Measurements from ENCODE around the gene MYH13. TPM values are rescaled to one million over a fixed set of nuclear protein-coding genes. Genes with fewer than 3 reads are reported as not detected.
"Not testable (repeated sequence)": the region's sequence is repeated elsewhere in the genome, so short reads cannot be mapped to it uniquely, and the experiment has no call there.

Gene MYH13
- total RNA-seq, 1 donor from 2014 or later = not detected

DNA sequence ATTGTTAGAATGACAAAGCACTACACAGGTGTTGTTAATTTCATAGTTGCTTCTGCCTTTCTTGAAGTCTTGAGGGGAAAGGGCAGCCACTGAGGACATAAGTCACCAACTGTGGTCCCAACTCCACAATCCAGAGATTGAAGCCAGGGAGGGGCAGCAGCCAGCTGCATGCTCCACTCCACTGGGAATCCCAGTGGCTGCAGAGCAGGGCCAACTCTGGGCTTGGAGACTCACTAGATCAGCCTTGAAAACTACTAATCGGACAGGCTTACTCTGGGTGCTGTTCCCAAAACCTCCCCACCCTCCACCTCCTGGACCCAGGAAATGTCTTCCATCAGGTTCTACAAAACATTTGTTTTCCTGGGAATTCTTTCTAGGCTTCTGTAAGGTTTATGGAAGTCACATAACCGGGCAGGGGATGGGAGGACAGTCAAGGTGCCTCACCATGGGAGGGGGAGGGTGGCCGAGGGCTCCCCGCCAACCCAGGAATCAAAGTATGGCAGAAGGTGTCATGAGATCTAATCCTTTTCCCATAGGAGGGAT, 68.0 kb downstream of the MYH13 start:
- Mint-ChIP-seq H3K36me3 (no peaks in the 10 kb centered on the region), H3K9me3 (no peaks in the 10 kb centered on the region), H3K27me3 (peaks cover 12% of the 10 kb centered on the region), H3K4me1 (ENCODE audit: unreplicated experiment) (peaks cover 4% of the 10 kb centered on the region), H3K27ac (no peak overlapping the region), H3K4me3 (no peak overlapping the region)
- DNase-seq (ENCODE audit: extremely low spot score, unreplicated experiment) = no peak
- TF ChIP-seq, protein P1, sequence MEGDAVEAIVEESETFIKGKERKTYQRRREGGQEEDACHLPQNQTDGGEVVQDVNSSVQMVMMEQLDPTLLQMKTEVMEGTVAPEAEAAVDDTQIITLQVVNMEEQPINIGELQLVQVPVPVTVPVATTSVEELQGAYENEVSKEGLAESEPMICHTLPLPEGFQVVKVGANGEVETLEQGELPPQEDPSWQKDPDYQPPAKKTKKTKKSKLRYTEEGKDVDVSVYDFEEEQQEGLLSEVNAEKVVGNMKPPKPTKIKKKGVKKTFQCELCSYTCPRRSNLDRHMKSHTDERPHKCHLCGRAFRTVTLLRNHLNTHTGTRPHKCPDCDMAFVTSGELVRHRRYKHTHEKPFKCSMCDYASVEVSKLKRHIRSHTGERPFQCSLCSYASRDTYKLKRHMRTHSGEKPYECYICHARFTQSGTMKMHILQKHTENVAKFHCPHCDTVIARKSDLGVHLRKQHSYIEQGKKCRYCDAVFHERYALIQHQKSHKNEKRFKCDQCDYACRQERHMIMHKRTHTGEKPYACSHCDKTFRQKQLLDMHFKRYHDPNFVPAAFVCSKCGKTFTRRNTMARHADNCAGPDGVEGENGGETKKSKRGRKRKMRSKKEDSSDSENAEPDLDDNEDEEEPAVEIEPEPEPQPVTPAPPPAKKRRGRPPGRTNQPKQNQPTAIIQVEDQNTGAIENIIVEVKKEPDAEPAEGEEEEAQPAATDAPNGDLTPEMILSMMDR (conservative IDR thresholded peaks at IDR 0.05) = no peak

DNA sequence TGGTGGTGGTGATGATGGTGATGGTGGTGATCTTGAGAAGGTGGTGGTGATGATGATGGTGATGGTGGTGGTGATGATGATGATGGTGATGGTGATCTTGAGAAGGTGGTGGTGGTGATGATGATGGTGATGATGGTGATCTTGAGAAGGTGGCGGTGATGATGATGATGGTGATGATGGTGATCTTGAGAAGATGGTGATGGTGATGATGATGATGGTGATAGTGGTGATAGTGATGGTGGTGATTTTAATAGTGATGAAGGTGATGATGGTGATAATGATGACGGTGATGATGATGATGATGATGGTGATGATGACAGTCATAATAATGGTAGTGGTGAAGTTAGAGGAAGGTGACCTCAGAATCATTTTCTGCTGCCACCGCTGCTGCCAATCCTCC, 75.1 kb downstream of the MYH13 start:
- Mint-ChIP-seq H3K27me3 (no peaks in the 10 kb centered on the region), H3K4me1 (ENCODE audit: unreplicated experiment) (no peaks in the 10 kb centered on the region), H3K36me3 (no peaks in the 10 kb centered on the region), H3K27ac (no peak overlapping the region), H3K4me3 (no peak overlapping the region), H3K9me3 (no peaks in the 10 kb centered on the region)
- DNase-seq (ENCODE audit: extremely low spot score, unreplicated experiment) = no peak
- TF ChIP-seq, protein P1 (conservative IDR thresholded peaks at IDR 0.05) = no peak

DNA sequence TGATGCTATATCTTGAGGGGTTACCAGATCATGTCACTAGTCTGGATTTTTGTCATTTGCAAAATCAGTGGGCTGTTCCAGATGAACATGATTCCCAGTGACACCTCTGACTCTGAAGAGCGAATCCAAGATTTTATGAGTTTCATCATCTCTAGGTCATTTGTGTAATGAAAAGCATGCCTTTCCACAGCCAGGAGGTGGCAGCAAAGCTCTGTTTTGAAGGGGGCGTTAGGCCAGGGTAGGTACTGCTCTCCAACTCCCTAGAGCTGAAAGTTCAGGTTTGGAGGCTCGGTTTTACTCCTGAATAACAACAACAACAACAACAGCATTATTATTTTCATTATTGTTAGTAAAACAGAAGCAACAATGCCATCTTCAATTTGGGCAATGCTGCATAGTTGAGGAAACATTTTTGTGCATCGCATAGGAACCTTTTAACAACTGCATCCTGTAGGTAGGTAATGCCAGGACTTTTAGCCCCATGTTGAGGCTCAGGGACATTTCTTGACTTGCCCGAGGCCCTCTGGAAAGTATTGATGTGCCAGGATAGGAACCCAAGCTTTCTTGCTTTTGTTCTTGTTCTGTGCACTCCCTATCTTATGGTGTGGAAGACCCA, 77.0 kb downstream of the MYH13 start:
- Mint-ChIP-seq H3K4me3 (no peak overlapping the region), H3K4me1 (ENCODE audit: unreplicated experiment) (no peaks in the 10 kb centered on the region), H3K9me3 (no peaks in the 10 kb centered on the region), H3K27ac (no peak overlapping the region), H3K27me3 (peaks cover 3% of the 10 kb centered on the region), H3K36me3 (no peaks in the 10 kb centered on the region)
- DNase-seq (ENCODE audit: extremely low spot score, unreplicated experiment) = no peak
- TF ChIP-seq, protein P1 (conservative IDR thresholded peaks at IDR 0.05) = peak; percentile 86

DNA sequence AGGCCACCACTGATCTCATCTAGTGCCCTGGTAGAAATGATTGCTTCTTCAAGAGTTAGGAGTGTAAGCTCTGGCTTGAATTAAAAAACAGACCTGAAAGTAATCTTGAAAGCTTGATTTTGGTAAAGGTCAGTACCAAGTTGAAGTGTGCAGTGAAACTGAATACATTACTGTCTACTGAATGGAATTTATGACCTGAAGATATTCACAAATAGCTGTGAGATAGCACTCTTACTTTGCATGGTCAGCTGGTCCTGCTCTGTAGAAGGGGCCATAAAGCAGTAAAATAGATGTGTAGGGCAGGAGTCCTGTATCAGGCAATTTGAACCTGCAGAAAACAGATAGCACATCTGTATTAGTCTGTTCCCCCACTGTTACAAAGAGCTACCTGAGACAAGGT, 78.6 kb downstream of the MYH13 start:
- Mint-ChIP-seq H3K36me3 (no peaks in the 10 kb centered on the region), H3K27ac (no peak overlapping the region), H3K9me3 (no peaks in the 10 kb centered on the region), H3K27me3 (peaks cover 15% of the 10 kb centered on the region), H3K4me1 (ENCODE audit: unreplicated experiment) (no peaks in the 10 kb centered on the region), H3K4me3 (no peak overlapping the region)
- no peak for DNase-seq (ENCODE audit: extremely low spot score, unreplicated experiment)
- TF ChIP-seq, protein P1 (conservative IDR thresholded peaks at IDR 0.05) = no peak

DNA sequence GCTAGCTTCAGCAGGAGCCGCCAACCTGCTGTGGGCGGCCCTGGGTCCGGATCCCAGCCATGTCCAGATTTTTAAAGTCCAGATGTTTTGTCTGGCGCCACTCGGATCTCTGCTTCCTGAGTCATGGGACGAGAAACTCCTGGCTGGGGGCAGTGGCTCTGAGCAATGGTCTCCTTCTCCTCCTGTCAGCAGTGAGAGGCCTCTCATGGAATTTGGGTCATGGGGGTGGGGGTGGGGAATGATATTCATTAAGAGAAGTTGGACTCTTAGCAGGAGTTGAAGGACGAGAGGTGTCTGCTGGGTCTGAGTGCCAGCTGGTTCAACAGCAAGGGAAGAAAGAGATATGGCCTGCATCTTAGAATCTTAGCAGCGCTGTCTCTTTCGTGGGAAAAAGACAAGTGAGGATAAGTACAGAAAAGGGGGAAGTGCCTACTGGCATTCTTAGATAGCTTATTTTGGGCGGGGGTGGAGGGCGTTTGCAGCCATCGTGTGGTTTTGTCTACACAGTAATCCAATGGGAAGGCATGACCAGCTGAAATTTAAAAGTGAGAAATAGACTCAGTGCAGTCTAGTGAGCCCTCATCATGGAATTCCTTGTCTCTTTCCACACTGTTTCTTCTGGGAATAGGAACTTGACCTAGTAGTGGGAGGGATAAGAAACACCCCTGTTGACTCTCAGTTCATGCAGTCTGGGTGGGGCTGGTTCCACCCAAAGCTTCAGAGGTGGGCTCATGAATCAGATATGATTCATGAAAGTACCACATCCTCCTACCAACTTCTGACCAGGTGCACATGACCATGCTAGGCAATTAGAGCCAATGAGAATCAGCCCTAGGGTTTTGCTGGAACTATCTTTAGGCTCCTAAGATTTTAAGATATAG, 80.5 kb downstream of the MYH13 start:
- no peak overlapping the region for H3K4me3 Mint-ChIP-seq
- DNase-seq (ENCODE audit: extremely low spot score, unreplicated experiment) = no peak
- TF ChIP-seq, protein P1 (conservative IDR thresholded peaks at IDR 0.05) = no peak
- no peak overlapping the region for H3K27ac Mint-ChIP-seq
- no peaks in the 10 kb centered on the region for H3K9me3 Mint-ChIP-seq
- H3K4me1 Mint-ChIP-seq (ENCODE audit: unreplicated experiment) = no peaks in the 10 kb centered on the region
- H3K27me3 Mint-ChIP-seq = peaks cover 22% of the 10 kb centered on the region
- no peaks in the 10 kb centered on the region for H3K36me3 Mint-ChIP-seq

DNA sequence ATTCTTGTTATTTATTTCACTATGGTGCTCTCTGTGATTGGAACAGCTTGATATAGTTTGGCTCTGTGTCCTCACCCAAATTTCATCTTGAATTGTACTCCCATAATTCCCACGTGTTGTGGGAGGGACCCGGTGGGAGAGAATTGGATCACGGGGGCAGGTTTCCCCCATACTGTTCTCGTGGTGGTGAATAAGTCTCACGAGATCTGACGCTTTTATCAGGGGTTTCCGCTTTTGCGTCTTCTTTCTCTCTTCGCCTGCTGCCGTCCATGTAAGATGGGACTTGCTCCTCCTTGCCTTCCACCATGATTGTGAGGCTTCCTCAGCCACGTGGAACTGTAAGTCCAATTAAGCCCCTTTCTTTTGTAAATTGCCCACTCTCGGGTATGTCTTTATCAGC, 81.2 kb downstream of the MYH13 start:
- not testable (repeated sequence) for H3K4me1 Mint-ChIP-seq (ENCODE audit: unreplicated experiment); H3K36me3 Mint-ChIP-seq; H3K4me3 Mint-ChIP-seq; DNase-seq (ENCODE audit: extremely low spot score, unreplicated experiment); H3K9me3 Mint-ChIP-seq; H3K27ac Mint-ChIP-seq
- peaks cover 27% of the 10 kb centered on the region for H3K27me3 Mint-ChIP-seq
